Bronchus fibroblast of lung (primary cell): ENCODE results near the gene CCDC33. TPM values are rescaled to one million over a fixed set of nuclear protein-coding genes. Genes with fewer than 3 reads are reported as not detected.

Experiments used
- total RNA-seq: library from RNA; depleted of rRNA; stranded (reverse); fragments of >200 nt; gene quantifications from 2 replicates; pipeline ENCODE4 v1.2.3, GENCODE V29; 2015

Gene CCDC33
- total RNA-seq, result under 0.01 TPM in 1 of 2 replicates, not detected in the other

GRCh38 chr15:74235962-74236361 is at the start of gene CCDC33:
Gene CCDC33, plus strand, starts transcription at chr15:74236326. Its CDS starts 394 bp downstream, at chr15:74236720.

GRCh38 chr15:74202452-74203401 is 33.4 kb upstream of the CCDC33 start, which contains the start of gene STRA6:
Gene STRA6, minus strand, starts transcription at chr15:74202787. Its CDS starts 520 bp downstream, at chr15:74202267.

GRCh38 chr15:74367296-74367854 is 131.2 kb downstream of the CCDC33 start, which contains the start of gene CYP11A1:
Gene CYP11A1, minus strand, starts transcription at chr15:74367646. Its CDS starts 61 bp downstream, at chr15:74367585.

Other genes with a start within 250 kb of the CCDC33 start
- 20.4 and 22.9 TPM in 2 replicates for gene STOML1, start 244.0 kb upstream of the CCDC33 start, total RNA-seq
- gene PML, start 241.6 kb upstream of the CCDC33 start, total RNA-seq, result 25.1 and 39.2 TPM in 2 replicates
- not detected in 2 replicates for gene GOLGA6A, start 153.8 kb upstream of the CCDC33 start, total RNA-seq
- gene ISLR2, start 105.7 kb upstream of the CCDC33 start, total RNA-seq, result not detected in 2 replicates
- gene ISLR, start 62.6 kb upstream of the CCDC33 start, total RNA-seq, result 10.1 and 16.1 TPM in 2 replicates
- 0.17 and 0.30 TPM in 2 replicates for gene STRA6, start 33.5 kb upstream of the CCDC33 start, total RNA-seq
- 0.30 and 0.84 TPM in 2 replicates for gene CYP11A1, start 131.3 kb downstream of the CCDC33 start, total RNA-seq
- gene SEMA7A, start 197.6 kb downstream of the CCDC33 start, total RNA-seq, result 24.7 and 26.2 TPM in 2 replicates
- 76.1 and 77.5 TPM in 2 replicates for gene UBL7, start 224.8 kb downstream of the CCDC33 start, total RNA-seq